Measurements from ENCODE around the gene TRIM60.
"Not testable (repeated sequence)": the region's sequence is repeated elsewhere in the genome, so short reads cannot be mapped to it uniquely, and the experiment has no call there.

The TRIM60 gene

DNA sequence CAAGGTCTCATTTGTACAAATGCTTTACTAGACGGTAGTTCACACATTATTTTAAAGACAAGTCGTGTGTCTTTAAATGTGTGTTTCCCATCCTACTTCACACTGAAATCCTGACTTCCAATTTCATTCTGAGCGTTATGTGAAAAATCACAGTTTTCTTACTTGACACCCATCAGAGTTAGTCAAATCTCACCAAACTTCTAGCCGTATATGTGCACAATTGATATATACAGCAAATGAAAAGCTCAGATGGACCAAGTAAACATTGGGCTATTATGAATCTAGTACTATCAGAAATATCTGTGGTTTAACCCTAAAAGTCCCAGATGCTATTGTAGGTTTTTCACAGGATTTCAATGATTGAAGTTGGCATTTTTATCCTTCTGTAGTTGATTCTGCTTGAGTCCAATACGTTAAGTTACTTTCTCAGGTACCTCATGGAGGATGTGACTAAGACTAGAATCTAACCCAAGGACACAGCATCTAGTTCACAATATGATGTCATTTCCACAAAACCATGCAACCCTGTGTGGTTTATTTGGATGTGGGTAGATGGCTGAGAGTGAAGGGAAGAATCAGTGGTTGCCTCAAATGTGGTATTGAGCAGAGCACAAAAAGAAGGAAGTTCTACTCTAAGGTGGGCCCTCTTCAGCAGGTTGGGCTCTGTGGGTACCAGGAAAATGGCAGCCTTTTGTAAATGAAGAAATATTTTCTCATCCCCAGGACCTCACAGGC lies 22.1 kb upstream of the TRIM60 start:
- no peaks in the 10 kb centered on the region for H3K9me3 ChIP-seq (replicated peaks; ENCODE audit: low read length)
- H3K4me2 ChIP-seq (ENCODE audit: low read length), result no peak overlapping the region
- H3K9ac ChIP-seq (ENCODE audit: low read depth, low read length), result no peak overlapping the region
- H3K36me3 ChIP-seq (ENCODE audit: insufficient read depth, low read length), result no peaks in the 10 kb centered on the region
- no peak overlapping the region for H3K4me3 ChIP-seq (ENCODE audit: low read length)
- no peaks in the 10 kb centered on the region for H3K4me1 ChIP-seq (ENCODE audit: control insufficient read depth, insufficient read depth, low read length)
- no peaks in the 10 kb centered on the region for H3K27me3 ChIP-seq (ENCODE audit: control insufficient read depth, insufficient read depth, low read length)

DNA sequence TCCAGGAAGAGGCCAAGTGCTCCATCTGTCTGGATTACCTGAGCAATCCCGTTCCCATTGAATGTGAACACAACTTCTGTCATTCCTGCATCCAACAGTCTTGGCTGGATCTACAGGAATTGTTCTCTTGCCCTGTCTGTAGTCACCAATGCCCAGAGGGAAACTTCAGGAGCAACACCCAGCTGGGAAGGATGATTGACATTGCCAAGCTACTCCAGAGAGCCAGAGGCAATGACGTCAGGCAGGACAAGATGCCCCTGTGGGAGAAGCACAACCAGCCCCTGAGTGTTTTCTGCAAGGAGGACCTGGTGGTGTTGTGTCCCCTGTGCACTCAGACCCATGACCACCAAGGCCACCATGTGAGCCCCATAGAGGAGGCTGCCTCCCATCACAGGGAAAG lies 21.3 kb upstream of the TRIM60 start:
- Histone ChIP-seq H3K9ac (ENCODE audit: low read depth, low read length) (no peak overlapping the region), H3K27me3 (ENCODE audit: control insufficient read depth, insufficient read depth, low read length) (no peaks in the 10 kb centered on the region), H3K4me2 (ENCODE audit: low read length) (no peak overlapping the region), H3K4me3 (ENCODE audit: low read length) (no peak overlapping the region), H3K36me3 (ENCODE audit: insufficient read depth, low read length) (no peaks in the 10 kb centered on the region), H3K9me3 (replicated peaks; ENCODE audit: low read length) (no peaks in the 10 kb centered on the region), H3K4me1 (ENCODE audit: control insufficient read depth, insufficient read depth, low read length) (no peaks in the 10 kb centered on the region)

DNA sequence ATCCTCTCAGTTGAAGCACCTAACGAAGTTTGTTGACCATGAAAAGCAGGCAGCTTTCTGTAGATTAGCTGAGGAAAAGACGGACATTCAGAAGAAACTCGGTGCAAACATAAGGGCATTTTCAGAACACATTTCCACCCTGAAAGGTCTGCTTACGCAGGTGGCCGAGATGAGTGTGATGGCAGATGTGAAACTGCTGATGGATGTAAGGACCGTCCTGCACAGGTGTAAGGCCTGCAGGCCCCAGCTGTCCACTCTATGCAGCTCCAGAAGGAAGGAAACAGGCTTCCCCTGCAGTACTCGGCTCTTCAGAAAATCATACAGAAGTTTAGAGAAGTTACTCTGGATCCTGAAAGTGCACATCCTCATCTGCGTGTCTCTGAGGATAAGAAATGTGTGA lies 20.8 kb upstream of the TRIM60 start:
- Histone ChIP-seq H3K9me3 (replicated peaks; ENCODE audit: low read length) (no peaks in the 10 kb centered on the region), H3K36me3 (ENCODE audit: insufficient read depth, low read length) (no peaks in the 10 kb centered on the region), H3K4me2 (ENCODE audit: low read length) (no peak overlapping the region), H3K9ac (ENCODE audit: low read depth, low read length) (no peak overlapping the region), H3K4me1 (ENCODE audit: control insufficient read depth, insufficient read depth, low read length) (no peaks in the 10 kb centered on the region), H3K4me3 (ENCODE audit: low read length) (no peak overlapping the region), H3K27me3 (ENCODE audit: control insufficient read depth, insufficient read depth, low read length) (no peaks in the 10 kb centered on the region)

DNA sequence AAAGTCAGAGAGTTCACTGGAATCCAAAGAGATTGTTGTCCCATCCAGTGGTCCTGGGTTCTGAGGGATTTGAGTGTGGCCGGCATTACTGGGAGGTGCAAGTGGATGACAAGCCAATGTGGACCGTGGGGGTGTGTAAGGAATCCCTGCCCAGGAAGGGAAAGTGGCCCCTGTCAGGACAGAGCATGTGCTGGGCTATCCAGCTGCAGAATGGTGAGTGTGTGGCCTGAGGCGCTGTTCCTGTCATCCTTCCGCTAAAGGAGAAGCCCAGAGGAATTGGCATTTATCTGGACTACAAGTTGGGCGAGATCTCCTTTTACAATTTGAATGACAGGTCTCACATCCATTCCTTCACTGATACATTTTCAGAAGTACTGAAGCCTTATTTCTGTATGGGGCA lies 20.4 kb upstream of the TRIM60 start:
- Histone ChIP-seq H3K9ac (ENCODE audit: low read depth, low read length) (no peak overlapping the region), H3K36me3 (ENCODE audit: insufficient read depth, low read length) (no peaks in the 10 kb centered on the region), H3K4me3 (ENCODE audit: low read length) (no peak overlapping the region), H3K27me3 (ENCODE audit: control insufficient read depth, insufficient read depth, low read length) (no peaks in the 10 kb centered on the region), H3K4me1 (ENCODE audit: control insufficient read depth, insufficient read depth, low read length) (no peaks in the 10 kb centered on the region), H3K4me2 (ENCODE audit: low read length) (no peak overlapping the region), H3K9me3 (replicated peaks; ENCODE audit: low read length) (no peaks in the 10 kb centered on the region)

DNA sequence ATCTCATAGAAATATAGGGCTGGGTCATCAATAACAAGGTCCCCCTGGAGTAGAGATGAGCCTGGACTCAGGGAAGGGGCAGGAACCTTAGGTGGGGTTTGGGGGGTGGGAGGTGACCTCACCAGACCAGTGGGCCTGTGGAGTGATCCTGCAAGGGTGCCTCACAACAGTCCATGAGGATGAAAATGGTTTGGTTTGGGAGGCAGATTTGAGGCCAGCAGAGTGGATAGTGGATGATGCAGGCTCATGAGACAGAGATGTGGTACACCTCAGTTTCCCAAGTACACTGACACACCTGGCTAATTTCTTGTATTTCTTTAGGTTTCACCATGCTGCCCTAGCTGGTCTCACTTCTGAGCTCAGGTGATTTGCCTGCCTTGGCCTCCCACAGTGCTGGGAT lies 18.1 kb upstream of the TRIM60 start:
- Histone ChIP-seq H3K9ac (ENCODE audit: low read depth, low read length) (no peak overlapping the region), H3K9me3 (replicated peaks; ENCODE audit: low read length) (no peaks in the 10 kb centered on the region)

DNA sequence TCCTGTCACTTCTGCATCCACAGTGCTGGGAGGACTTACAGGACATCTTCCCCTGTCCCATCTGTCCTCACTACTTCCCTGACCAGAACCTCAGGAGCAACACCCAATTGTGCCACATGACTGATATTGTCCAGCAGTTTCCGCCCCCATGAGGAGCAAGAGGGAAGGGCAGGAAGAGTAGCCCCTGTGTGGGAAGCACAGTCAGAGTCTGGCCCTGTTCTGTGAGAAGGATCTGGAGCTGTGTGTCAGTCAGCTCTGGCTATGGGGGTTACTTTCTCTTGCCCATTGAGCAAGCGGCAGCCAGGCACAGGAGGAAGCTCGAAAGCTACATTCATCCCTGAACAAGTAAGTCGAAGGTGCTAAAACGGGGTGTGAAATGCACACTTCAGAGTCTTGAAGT lies 14.8 kb upstream of the TRIM60 start:
- no peaks in the 10 kb centered on the region for H3K9me3 ChIP-seq (replicated peaks; ENCODE audit: low read length)
- no peaks in the 10 kb centered on the region for H3K36me3 ChIP-seq (ENCODE audit: insufficient read depth, low read length)
- no peaks in the 10 kb centered on the region for H3K4me1 ChIP-seq (ENCODE audit: control insufficient read depth, insufficient read depth, low read length)
- no peak overlapping the region for H3K9ac ChIP-seq (ENCODE audit: low read depth, low read length)
- H3K27me3 ChIP-seq (ENCODE audit: control insufficient read depth, insufficient read depth, low read length), result no peaks in the 10 kb centered on the region
- no peak overlapping the region for H3K4me2 ChIP-seq (ENCODE audit: low read length)
- no peak overlapping the region for H3K4me3 ChIP-seq (ENCODE audit: low read length)

More for the DNA sequence above, 18.1 kb upstream of the TRIM60 start:
- Histone ChIP-seq H3K4me2 (ENCODE audit: low read length) (no peak overlapping the region), H3K36me3 (ENCODE audit: insufficient read depth, low read length) (no peaks in the 10 kb centered on the region), H3K4me1 (ENCODE audit: control insufficient read depth, insufficient read depth, low read length) (no peaks in the 10 kb centered on the region), H3K4me3 (ENCODE audit: low read length) (no peak overlapping the region), H3K27me3 (ENCODE audit: control insufficient read depth, insufficient read depth, low read length) (no peaks in the 10 kb centered on the region)

DNA sequence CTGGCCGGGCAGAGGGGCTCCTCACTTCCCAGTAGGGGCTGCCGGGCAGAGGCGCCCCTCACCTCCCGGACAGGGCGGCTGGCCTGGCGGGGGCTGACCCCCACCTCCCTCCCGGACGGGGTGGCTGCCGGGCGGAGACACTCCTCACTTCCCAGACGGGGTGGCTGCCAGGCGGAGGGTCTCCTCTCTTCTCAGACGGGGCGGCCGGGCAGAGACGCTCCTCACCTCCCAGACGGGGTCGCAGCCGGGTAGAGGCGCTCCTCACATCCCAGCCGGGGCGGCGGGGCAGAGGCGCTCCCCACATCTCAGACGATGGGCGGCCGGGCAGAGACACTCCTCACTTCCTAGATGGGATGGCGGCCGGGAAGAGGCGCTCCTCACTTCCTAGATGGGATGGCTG lies 11.8 kb upstream of the TRIM60 start:
- not testable (repeated sequence) for H3K36me3 ChIP-seq (ENCODE audit: insufficient read depth, low read length); H3K27me3 ChIP-seq (ENCODE audit: control insufficient read depth, insufficient read depth, low read length); H3K4me2 ChIP-seq (ENCODE audit: low read length); H3K9me3 ChIP-seq (replicated peaks; ENCODE audit: low read length); H3K9ac ChIP-seq (ENCODE audit: low read depth, low read length); H3K4me3 ChIP-seq (ENCODE audit: low read length); H3K4me1 ChIP-seq (ENCODE audit: control insufficient read depth, insufficient read depth, low read length)

DNA sequence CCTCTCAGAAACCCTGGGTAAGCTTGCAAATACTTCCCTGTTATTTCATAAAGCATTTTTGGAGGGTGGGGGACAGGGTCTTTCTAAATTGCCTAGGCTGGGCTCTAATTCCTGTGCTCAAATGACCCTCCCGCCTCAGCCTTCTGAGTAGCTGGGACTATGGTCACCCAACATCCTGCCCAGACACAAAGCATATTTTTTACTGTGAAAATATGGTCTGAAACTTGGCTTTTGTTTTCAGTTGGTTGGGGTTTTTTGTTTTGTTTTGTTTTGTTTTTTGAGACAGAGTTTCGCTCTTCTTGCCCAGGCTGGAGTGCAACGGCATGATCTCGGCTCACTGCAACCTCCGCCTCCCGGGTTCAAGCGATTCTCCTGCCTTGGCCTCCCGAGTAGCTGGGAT lies 6.0 kb upstream of the TRIM60 start:
- not testable (repeated sequence) for H3K9me3 ChIP-seq (replicated peaks; ENCODE audit: low read length); H3K4me2 ChIP-seq (ENCODE audit: low read length); H3K4me1 ChIP-seq (ENCODE audit: control insufficient read depth, insufficient read depth, low read length); H3K36me3 ChIP-seq (ENCODE audit: insufficient read depth, low read length); H3K4me3 ChIP-seq (ENCODE audit: low read length); H3K27me3 ChIP-seq (ENCODE audit: control insufficient read depth, insufficient read depth, low read length); H3K9ac ChIP-seq (ENCODE audit: low read depth, low read length)

DNA sequence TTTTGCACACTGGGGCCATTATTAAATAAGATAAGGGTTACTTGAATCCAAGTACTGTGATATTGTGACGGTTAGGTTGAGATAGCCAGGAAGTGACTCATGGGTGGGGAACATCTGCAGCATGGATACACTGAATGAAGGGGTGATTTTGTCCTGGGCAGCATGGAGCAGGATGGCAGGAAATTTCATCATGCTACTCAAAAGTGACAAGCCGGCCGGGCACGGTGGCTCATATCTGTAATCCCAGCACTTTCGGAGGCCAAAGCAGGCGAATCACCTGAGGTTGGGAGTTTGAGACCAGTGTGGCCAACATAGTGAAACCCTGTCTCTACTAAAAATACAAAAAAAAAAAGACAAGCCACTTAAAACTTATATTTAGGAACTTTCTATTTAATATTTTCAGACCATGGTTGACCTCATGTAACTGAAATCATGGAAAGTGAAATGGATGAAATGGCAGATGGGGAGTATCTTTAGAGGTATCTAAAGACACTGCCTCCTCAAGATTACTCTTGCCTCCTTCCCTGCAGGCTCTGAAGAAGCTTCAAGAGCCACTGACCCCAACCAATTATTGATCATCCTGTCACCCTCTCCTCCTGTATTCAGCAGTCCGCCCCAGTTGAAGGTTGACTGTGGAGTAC lies 3.9 kb upstream of the TRIM60 start:
- no peaks in the 10 kb centered on the region for H3K9me3 ChIP-seq (replicated peaks; ENCODE audit: low read length)
- H3K4me2 ChIP-seq (ENCODE audit: low read length), result no peak overlapping the region
- H3K36me3 ChIP-seq (ENCODE audit: insufficient read depth, low read length), result no peaks in the 10 kb centered on the region
- no peak overlapping the region for H3K9ac ChIP-seq (ENCODE audit: low read depth, low read length)
- H3K27me3 ChIP-seq (ENCODE audit: control insufficient read depth, insufficient read depth, low read length), result no peaks in the 10 kb centered on the region
- H3K4me3 ChIP-seq (ENCODE audit: low read length), result no peak overlapping the region
- H3K4me1 ChIP-seq (ENCODE audit: control insufficient read depth, insufficient read depth, low read length), result no peaks in the 10 kb centered on the region

DNA sequence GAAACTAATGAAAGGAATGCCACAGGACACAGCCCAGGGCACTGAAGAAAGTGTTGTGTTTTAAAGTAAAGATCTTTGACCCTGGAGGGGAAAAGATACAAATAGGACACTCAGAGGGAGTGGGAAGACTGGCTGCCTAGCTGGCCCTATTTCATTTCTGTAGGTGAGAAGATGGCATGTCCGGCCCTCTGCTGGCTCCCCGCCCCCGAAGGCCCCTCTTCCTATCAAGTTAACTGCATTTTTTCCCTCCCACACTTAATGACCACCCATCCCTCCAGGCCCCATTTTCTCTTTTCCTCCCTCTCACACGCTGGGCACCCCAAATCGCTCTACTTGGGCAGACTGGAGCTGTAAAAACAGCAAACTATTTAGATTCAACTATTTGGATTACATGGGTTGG lies 16.4 kb downstream of the TRIM60 start:
- Histone ChIP-seq H3K4me1 (ENCODE audit: control insufficient read depth, insufficient read depth, low read length) (no peaks in the 10 kb centered on the region), H3K9ac (ENCODE audit: low read depth, low read length) (no peak overlapping the region), H3K27me3 (ENCODE audit: control insufficient read depth, insufficient read depth, low read length) (no peaks in the 10 kb centered on the region), H3K4me2 (ENCODE audit: low read length) (no peak overlapping the region), H3K4me3 (ENCODE audit: low read length) (no peak overlapping the region), H3K36me3 (ENCODE audit: insufficient read depth, low read length) (no peaks in the 10 kb centered on the region), H3K9me3 (replicated peaks; ENCODE audit: low read length) (no peaks in the 10 kb centered on the region)

DNA sequence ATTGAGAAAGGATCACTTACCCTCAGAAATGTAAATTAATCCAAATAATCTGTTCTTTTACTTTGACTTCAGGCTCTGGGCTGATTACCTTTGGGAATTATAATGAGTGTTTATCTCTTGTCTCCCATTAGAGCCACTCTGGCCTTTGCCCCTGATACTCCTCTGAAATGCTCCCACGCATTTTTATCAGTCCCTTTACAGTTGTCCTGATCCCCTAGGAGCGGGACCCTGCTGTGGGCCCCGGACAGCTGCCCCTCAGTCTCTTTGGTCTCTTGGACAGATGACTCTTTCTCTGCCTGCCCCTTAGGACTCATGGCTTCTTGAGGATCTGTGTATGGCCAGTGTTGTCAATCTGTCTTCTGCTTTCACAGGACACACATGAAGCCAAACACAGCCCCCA lies 20.8 kb downstream of the TRIM60 start:
- no peak overlapping the region for H3K9ac ChIP-seq (ENCODE audit: low read depth, low read length)
- no peaks in the 10 kb centered on the region for H3K36me3 ChIP-seq (ENCODE audit: insufficient read depth, low read length)
- H3K27me3 ChIP-seq (ENCODE audit: control insufficient read depth, insufficient read depth, low read length), result no peaks in the 10 kb centered on the region
- H3K4me2 ChIP-seq (ENCODE audit: low read length), result no peak overlapping the region
- no peaks in the 10 kb centered on the region for H3K4me1 ChIP-seq (ENCODE audit: control insufficient read depth, insufficient read depth, low read length)
- no peak overlapping the region for H3K4me3 ChIP-seq (ENCODE audit: low read length)
- H3K9me3 ChIP-seq (replicated peaks; ENCODE audit: low read length), result no peaks in the 10 kb centered on the region

DNA sequence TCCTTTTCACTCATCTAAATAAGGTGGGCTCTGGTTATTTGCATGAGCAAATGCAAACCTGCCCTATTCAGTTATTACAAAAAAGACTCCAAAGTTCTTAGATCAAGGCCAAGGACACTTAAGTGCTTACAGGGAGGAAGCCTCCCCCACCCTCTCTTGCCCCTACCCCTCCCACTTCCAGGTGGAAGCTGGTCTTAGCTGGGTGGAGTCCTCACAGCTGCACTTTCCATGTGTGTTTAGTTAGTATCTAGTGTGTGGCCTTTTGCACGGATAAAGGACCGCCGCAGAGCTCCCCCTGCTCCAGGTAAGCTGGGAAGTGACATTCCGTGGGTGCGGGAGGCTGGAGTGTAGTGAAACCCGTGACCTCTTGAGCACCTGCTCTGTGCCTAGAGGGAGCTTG lies 21.8 kb downstream of the TRIM60 start, which contains the start of gene TRIM75:
Gene TRIM75 (plus strand): TSS at position 222 of the 400 bp plus-strand sequence. CDS start 5,282 bp downstream, outside the sequence.
- Histone ChIP-seq H3K9ac (ENCODE audit: low read depth, low read length) (no peak within 1 kb of the TSS), H3K27me3 (ENCODE audit: control insufficient read depth, insufficient read depth, low read length) (no peaks in the 10 kb centered on the region), H3K4me3 (ENCODE audit: low read length) (no peak within 1 kb of the TSS), H3K4me2 (ENCODE audit: low read length) (no peak within 1 kb of the TSS), H3K36me3 (ENCODE audit: insufficient read depth, low read length) (no peaks in the 10 kb centered on the region), H3K9me3 (replicated peaks; ENCODE audit: low read length) (no peaks in the 10 kb centered on the region), H3K4me1 (ENCODE audit: control insufficient read depth, insufficient read depth, low read length) (no peaks in the 10 kb centered on the region)

All from skeletal muscle satellite cell (primary cell).